Thyroid gland (tissue), 4 donors: ENCODE results near the gene FAM222B.

Source experiments
- POLR2A ChIP-seq, 2 donors: fragments of 450-650 bp; IDR thresholded peaks; one replicate each; pipeline ENCODE4 v1.6.1; 2017; ENCODE audit warnings: antibody characterized with exemption in 2 of 2, mild to moderate bottlenecking in 2 of 2, moderate library complexity in 1 of 2
- TF ChIP-seq, protein P1 (sequence below), 6 experiments: fragments of 200-600 bp in 3 of 6; fragments of 450-650 bp in 3 of 6; sonication (generic) in 3 of 6; IDR thresholded peaks; one replicate each; pipeline ENCODE4 v1.5.1; 2016 to 2019; ENCODE audit warnings: antibody characterized with exemption in 6 of 6, mild to moderate bottlenecking in 2 of 6, inconsistent platforms in 1 of 6, moderate library complexity in 1 of 6

DNA sequence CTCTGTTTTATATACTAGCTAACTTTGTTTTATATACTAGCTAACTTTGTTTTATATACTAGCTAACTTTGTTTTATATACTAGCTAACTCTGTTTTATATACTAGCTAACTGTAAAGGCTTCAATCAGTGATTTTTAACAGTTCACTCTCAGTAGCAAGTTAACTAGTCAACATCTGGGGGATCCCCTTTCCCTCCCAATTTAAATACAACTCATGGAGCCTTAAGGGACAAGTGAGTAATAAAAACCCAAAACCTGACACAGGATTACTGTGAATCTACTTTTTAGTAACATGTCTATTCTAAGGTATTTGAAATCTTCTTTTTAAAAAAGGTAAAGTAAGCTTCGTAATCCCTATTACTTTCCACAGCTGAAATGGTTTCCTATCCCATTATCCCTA lies 32.2 kb downstream of the FAM222B start:
- TF ChIP-seq, protein P1, sequence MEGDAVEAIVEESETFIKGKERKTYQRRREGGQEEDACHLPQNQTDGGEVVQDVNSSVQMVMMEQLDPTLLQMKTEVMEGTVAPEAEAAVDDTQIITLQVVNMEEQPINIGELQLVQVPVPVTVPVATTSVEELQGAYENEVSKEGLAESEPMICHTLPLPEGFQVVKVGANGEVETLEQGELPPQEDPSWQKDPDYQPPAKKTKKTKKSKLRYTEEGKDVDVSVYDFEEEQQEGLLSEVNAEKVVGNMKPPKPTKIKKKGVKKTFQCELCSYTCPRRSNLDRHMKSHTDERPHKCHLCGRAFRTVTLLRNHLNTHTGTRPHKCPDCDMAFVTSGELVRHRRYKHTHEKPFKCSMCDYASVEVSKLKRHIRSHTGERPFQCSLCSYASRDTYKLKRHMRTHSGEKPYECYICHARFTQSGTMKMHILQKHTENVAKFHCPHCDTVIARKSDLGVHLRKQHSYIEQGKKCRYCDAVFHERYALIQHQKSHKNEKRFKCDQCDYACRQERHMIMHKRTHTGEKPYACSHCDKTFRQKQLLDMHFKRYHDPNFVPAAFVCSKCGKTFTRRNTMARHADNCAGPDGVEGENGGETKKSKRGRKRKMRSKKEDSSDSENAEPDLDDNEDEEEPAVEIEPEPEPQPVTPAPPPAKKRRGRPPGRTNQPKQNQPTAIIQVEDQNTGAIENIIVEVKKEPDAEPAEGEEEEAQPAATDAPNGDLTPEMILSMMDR (IDR thresholded peaks at IDR 0.05), result no peak
- no peak for TF ChIP-seq POLR2A (IDR thresholded peaks at IDR 0.05)
